Amniotic epithelial cell (primary cell): ENCODE data around the gene TXNRD1.
"Not testable (repeated sequence)": the region's sequence is repeated elsewhere in the genome, so short reads cannot be mapped to it uniquely, and the experiment has no call there.

Experiments used
- DNase-seq: peaks from one replicate; pipeline ENCODE4 v3.0.0-alpha.2; 2010; ENCODE audit warnings: low read depth

Gene TXNRD1

DNA sequence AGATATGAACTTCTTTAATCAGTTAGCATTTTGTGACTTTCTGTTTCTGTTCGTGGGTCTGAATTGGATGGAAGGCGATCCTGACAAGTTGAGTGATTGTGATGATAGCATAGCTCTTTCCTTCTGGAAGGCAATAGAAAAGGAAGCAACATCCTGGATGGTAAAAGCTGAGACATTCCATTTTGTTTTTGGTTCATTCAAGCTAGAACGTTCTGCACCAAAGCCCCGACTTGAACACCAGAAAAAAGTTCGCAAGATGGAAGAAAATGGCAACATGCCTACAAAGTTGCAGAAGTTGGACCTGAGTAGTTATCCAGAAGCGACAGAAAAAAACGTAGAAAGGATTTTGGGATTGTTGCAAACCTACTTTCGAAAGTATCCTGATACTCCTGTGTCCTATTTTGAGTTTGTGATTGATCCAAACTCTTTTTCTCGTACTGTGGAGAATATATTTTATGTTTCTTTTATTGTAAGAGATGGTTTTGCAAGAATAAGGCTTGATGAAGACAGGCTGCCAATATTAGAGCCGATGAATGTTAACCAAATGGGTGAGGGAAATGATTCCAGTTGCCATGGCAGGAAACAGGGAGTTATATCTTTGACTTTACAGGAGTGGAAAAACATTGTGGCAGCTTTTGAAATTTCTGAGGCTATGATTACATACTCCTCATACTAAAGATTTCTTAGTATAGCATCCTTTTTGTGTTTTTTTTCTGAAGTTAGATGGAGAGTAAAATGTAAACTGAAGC is 88.9 kb downstream of the TXNRD1 start:
- DNase-seq: peak; percentile 32

GRCh38 chr12:104305349-104305748 is 89.8 kb downstream of the TXNRD1 start:
- DNase-seq: no peak

GRCh38 chr12:104306376-104306775 is 90.8 kb downstream of the TXNRD1 start:
- no peak for DNase-seq

- peak; percentile 52 for DNase-seq
Measured at GRCh38 chr12:104306943-104307654, 91.5 kb downstream of the TXNRD1 start.

- DNase-seq: no peak
Measured at GRCh38 chr12:104307655-104308000, 92.0 kb downstream of the TXNRD1 start.

DNA sequence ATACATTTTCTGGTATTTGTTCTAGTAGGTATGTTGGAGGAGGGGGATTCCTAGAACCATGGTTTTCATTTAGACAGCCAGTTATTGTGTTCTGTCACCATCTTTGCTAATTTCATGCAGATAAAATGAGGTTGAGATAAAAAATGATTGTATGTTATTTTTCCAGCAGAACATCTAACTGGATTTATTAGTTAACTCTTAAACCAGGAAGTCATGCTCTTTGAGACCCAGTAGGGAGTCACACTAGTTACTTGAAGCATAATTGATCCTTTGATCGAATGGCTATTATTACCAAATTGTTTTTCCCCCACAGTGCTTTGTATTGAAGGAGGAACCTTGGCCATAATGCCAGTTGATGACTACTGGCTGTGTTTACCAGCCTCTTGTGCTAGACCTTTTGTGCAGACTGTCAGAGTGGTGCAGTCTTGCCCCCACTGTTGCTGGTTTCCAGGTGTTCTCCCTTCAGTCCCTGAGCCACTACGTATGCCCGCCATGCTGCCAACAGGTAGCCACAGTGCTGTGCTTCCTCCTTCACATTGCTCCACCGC is 93.9 kb downstream of the TXNRD1 start:
- DNase-seq: no peak

- DNase-seq: no peak
Measured at GRCh38 chr12:104310751-104311633, 95.4 kb downstream of the TXNRD1 start.

- no peak for DNase-seq
Measured at GRCh38 chr12:104312202-104312601, 96.6 kb downstream of the TXNRD1 start.

DNA sequence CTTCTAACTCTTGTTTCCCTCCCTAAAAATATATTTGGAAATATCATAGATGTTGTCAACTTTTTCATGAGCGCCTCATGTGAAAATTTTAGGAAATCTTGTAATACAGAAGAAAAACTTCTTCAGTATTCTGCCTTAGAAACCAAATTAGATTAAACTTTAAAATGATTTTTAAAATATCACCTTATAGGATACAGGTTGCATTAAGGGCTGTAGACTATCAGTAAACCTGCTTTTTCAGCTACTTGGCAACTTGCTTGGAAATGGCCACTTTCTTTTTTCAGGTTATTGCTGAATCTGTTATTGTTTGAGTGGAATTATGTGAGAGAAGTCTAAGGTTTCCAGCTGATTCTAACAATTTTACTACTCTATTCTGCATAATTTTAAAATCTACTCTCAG is 97.1 kb downstream of the TXNRD1 start:
- DNase-seq: no peak

DNA sequence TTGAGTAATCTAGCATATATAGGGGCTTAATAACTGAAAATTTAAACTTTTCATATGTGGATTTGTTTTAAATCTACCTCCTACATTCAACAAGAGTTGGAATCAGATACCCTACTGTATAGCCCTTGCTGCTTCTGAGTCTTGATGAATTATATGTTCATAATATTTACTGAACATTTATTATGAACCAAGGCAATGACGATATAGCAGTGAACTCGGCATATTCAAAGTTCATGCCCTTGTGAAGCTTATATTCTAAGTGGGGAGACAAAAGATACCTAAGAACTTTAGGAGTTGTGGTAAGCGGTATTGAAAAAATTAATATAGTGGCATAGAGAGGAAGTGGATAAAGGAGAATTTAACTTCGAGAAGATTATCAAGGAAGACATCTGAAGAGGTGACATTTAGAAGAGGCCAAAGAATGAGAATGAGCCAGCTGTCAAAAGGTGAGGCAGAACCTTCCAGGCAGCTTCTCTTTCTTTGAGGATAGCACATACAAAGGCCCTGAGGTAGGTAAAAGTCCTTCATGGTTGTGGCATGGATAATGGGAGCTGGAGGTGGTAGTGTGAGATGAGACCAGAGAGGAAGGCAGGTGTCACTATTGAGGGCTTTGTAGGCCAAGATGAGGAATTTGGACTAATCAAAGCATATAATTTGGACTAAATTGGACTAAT is 98.1 kb downstream of the TXNRD1 start:
- DNase-seq: no peak

- DNase-seq: peak; percentile 72
Measured at GRCh38 chr12:104314242-104314614, 98.6 kb downstream of the TXNRD1 start.

- DNase-seq: peak; percentile 22
Measured at GRCh38 chr12:104315326-104316224, 100.0 kb downstream of the TXNRD1 start.

DNA sequence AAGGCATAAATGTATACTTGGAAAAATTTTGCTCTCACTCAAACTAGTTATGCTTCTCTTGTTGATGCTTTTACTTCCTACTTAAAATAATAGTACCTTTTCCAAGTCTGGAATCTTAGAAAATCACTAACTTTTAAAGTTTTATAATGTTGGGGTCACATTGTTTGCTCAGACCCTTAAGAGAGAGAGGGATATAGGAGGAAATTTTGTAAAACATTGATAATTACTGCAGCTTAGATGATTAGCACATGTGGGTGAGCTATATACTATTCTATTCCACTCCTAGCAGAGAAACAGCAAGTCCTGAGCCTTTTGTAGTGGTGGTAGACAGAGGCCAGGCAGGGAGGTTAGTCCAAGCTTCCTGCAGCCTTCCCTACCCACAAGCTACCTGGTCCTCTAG is 101.4 kb downstream of the TXNRD1 start:
- no peak for DNase-seq

DNA sequence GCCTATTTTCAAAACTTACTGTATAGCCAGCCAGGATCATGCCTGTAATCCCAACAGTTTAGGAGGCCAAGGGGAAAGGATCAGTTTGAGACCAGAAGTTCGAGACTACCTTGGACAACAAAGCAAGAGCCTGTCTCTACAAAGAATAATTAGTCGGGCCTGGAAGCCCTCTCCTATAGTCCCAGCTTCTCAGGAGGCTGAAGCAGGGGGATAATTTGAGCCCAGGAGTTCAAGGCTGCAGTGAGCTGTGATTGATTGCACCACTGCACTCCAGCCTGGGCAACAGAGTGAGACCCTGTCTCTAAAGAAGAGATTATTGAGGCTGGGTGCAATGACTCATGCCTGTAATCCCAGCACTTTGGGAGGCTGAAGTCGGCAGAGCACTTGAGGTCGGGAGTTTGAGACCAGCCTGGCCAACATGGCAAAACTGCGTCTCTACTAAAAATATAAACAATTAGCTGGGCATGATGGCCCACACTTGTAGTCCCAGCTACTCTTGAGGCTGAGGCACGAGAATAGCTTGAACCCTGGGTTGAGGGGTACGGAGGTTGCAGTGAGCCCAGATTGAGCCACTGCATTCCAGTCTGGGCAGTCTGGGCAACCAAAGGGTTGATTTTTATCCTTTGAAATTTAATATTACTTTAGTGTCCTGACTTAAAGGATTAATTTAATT is 102.1 kb downstream of the TXNRD1 start:
- no peak for DNase-seq

DNA sequence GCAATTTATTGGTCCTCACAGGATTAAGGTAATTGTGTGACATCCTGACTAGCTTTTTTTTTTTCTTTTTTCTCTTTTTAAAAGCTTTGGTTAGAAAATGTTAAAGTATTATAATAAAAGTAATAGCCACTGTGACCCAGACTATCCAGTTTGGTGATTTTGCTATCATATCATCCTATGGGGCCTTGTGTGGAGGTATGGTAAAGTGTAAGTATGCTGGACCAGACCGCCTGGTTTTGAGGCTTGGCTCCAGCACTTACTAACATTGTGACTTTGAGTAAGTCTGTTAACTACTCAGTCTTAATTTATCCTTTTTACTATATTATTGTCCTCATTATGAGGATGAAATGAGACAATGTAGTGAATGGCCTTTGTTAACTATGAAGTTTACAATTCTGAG is 103.4 kb downstream of the TXNRD1 start:
- no peak for DNase-seq

DNA sequence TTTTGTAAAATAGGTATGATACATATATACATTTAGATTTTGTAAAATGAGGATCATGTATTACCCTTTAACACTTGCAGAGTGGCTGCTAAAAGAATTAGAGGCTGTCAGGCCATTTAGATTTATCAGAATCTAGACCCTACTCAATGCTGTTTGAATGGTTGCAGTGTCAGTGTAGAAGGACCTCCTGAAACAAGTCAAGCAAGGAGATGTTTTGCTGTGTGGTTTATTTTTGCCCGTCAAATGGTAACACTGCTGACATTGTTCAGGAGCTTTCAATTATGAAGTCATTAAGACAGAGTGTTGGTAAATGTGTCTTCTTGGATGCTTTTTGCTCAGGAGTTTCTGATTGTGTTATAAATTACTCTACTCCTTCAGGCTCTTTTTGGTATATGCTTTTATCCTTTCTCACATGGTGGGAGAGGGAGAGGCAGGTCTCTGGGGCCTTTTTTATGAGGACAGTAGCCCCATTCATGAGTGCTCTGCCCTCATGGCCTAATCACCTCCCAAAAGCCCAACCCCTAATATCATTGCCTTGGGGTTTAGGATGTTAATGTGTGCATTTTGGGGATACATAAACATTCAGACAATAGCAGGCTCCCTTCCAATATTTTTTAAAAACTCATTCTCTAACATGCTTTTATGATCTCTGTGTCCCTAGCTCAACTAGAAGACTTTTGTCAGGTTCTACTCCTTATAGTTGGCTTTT is 104.5 kb downstream of the TXNRD1 start:
- DNase-seq: no peak

DNA sequence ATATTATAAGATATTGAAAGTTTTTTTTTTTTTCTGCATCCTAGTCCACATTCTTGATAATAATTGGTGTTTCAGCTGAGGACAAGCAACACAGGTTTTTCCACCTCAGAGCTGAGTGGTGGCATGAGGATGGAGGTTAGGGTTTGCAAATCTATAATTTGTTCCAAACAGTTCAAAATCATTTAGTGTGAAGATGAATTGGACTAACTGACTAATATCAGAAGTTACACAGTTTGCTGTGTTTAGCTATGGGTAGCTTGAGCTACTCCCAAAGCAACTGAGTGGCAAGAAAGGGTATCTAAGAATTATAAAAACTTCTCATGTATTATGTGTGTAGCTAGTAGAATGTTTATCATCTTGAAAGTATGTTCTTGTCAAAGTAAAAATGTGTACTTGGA is 105.0 kb downstream of the TXNRD1 start:
- DNase-seq: no peak

DNA sequence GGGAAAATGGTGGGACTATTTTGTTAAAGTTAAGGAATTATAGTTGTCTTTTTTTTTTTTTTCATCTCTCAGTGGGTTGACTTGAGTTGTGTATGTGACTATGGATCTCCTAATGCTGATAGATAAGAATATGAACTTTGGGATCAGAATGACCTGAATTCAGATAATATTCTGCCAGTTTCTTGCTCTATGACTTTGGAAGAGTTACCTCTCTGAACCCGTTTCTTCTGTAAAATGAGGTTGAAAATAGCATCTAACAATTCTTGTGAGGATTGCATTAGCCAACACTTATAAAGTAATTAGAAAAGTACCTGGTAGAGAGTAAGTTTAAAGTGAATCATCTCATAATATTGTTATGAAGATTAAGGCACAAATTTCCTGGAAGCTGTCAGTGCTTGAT is 106.4 kb downstream of the TXNRD1 start:
- no peak for DNase-seq

DNA sequence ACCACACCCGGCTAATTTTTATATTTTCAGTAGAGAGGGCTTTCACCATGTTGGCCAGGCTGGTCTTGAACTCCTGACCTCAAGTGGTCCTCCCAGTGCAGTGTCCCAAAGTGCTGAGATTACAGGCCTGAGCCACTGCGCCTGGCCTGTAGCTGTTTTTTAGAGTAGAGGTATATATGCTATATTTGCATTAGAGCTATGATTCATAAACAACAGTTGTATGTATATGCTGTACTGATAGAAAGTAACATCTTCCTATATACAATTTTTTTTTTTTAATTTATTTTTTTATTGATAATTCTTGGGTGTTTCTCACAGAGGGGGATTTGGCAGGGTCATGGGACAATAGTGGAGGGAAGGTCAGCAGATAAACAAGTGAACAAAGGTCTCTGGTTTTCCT is 107.0 kb downstream of the TXNRD1 start:
- DNase-seq: not testable (repeated sequence)

DNA sequence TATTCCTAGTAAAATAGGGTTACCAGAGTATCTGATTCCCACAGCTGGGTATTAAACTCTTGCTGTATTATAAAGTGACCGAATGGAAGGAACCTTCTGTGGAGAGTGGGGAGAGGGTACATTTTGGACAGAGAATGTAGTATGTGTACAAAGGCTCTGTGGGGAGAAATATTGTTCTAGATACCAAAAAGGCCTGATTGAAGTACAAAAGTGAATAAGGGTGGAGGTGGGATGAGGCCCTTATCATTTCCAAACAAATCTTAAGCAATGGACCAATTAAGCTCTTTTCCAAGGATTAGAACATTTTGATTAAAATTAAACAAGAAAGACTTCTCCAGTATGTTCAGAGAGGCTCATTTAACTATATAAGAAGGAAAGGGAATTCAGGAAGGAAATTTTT is 108.3 kb downstream of the TXNRD1 start:
- DNase-seq: no peak
